HCT116 (cell line): ENCODE data around the gene PEX26. TPM values are rescaled to one million over a fixed set of nuclear protein-coding genes. Genes with fewer than 3 reads are reported as not detected.
"Not testable (repeated sequence)": the region's sequence is repeated elsewhere in the genome, so short reads cannot be mapped to it uniquely, and the experiment has no call there.

Source experiments
- ATAC-seq: fragments of 200-7000 bp; cut with Tn5 transposase; 2 replicates; pipeline ENCODE4 v1.9.1; 2020; ENCODE audit warnings: mild to moderate bottlenecking, moderate library complexity
- BruUV-seq: library from RNA; stranded (reverse); fragments of 400-500 nt; replicated peaks from 2 replicates; lab custom pipeline; 2021; lab: Mats Ljungman, UMichigan
- CTCF ChIA-PET: fragments of 300-600 bp; sonication (Branson Sonifier 250); formaldehyde crosslinking; loops from one replicate; lab custom pipeline; 2021; ENCODE audit warnings: antibody characterized with exemption; lab: Charles Lee
- POLR2A ChIA-PET: fragments of 300-600, 350-600 bp; sonication (Branson Sonifier 250); formaldehyde crosslinking; loops from one replicate; lab custom pipeline; 2021; ENCODE audit warnings: antibody characterized with exemption; lab: Charles Lee
- RAD21 ChIA-PET, 2 experiments: fragments of 300-600 bp; sonication (Branson Sonifier 250); formaldehyde crosslinking; loops; one replicate each; lab custom pipeline; 2023; ENCODE audit warnings: low total read pairs in 2 of 2; ENCODE audit not compliant: uncharacterized antibody in 2 of 2, unreplicated experiment in 2 of 2, low non-redundant PET in 1 of 2; lab: Charles Lee
- DNase-seq: peaks from one replicate; pipeline ENCODE4 v3.0.0-alpha.2; 2010; ENCODE audit warnings: low read depth, low spot score
- H2AFZ ChIP-seq: fragments of 200-600 bp; shearing (Covaris generic), sonication (generic); 2 replicates; pipeline ENCODE4 v1.6.1; 2017; ENCODE audit warnings: low read depth, mixed run types, mixed read lengths, antibody characterized with exemption, low read length; ENCODE audit not compliant: poor library complexity, severe bottlenecking
- H3K27ac ChIP-seq: 2 replicates; pipeline ENCODE4 v1.5.1; 2012; ENCODE audit warnings: low read depth, low read length
- H3K27me3 ChIP-seq: fragments of 200-600 bp; sonication (generic); 2 replicates; pipeline ENCODE4 v1.6.1; 2016; ENCODE audit warnings: mixed run types, low read length, mixed read lengths; ENCODE audit not compliant: insufficient read depth
- H3K36me3 ChIP-seq, 2 experiments: fragments of 200-500 bp in 1 of 2; fragments of 200-600 bp in 1 of 2; sonication (Bioruptor generic) in 1 of 2; sonication (generic) in 1 of 2; 2 replicates each; pipeline versions ENCODE4 v1.5.1 to v1.6.1; 2014 to 2016; ENCODE audit warnings: low read length in 2 of 2, inconsistent platforms in 1 of 2, mixed read lengths in 1 of 2, mixed run types in 1 of 2; ENCODE audit not compliant: insufficient read depth in 2 of 2, control insufficient read depth in 1 of 2
- H3K4me1 ChIP-seq, 2 experiments: fragments of 200-600 bp in 1 of 2; sonication (generic) in 1 of 2; 2 replicates each; pipeline versions ENCODE4 v1.5.1 to v1.6.1; 2012 to 2017; ENCODE audit warnings: low read length in 2 of 2, inconsistent platforms in 1 of 2, mild to moderate bottlenecking in 1 of 2, mixed read lengths in 1 of 2, mixed run types in 1 of 2, moderate library complexity in 1 of 2; ENCODE audit not compliant: insufficient read depth in 2 of 2, control insufficient read depth in 1 of 2
- H3K4me2 ChIP-seq: fragments of 200-600 bp; sonication (generic); 2 replicates; pipeline ENCODE4 v1.6.1; 2017; ENCODE audit warnings: mixed run types, low read length, mixed read lengths
- H3K4me3 ChIP-seq, 2 experiments: fragments of 200-600 bp in 1 of 2; sonication (generic) in 1 of 2; replicated peaks in 1 of 2; 2 replicates each; pipeline ENCODE4 v1.5.1; 2011 to 2016; ENCODE audit warnings: low read length in 2 of 2, control low read depth in 1 of 2, low read depth in 1 of 2, mild to moderate bottlenecking in 1 of 2, mixed read lengths in 1 of 2, mixed run types in 1 of 2
- H3K79me2 ChIP-seq: fragments of 200-600 bp; sonication (generic); 2 replicates; pipeline ENCODE4 v1.6.1; 2017; ENCODE audit warnings: mild to moderate bottlenecking, mixed run types, low read length, moderate library complexity, mixed read lengths; ENCODE audit not compliant: insufficient read depth
- H3K9ac ChIP-seq: fragments of 200-600 bp; sonication (generic); 2 replicates; pipeline ENCODE4 v1.6.1; 2016; ENCODE audit warnings: low read length, mixed read lengths
- H3K9me2 ChIP-seq: fragments of 200-600 bp; sonication (generic), shearing (Covaris generic); 2 replicates; pipeline ENCODE4 v1.6.1; 2017; ENCODE audit warnings: mixed run types, mild to moderate bottlenecking, moderate library complexity; ENCODE audit not compliant: insufficient read depth
- H3K9me3 ChIP-seq, 2 experiments: fragments of 200-500 bp in 1 of 2; fragments of 200-600 bp in 1 of 2; sonication (Bioruptor generic) in 1 of 2; sonication (generic) in 1 of 2; 2 replicates each; pipeline ENCODE4 v1.6.1; 2014 to 2017; ENCODE audit warnings: low read length in 2 of 2, mixed read lengths in 2 of 2, inconsistent platforms in 1 of 2, low read depth in 1 of 2, mild to moderate bottlenecking in 1 of 2, mixed run types in 1 of 2, moderate library complexity in 1 of 2; ENCODE audit not compliant: control insufficient read depth in 1 of 2, insufficient read depth in 1 of 2
- H4K20me1 ChIP-seq: fragments of 200-600 bp; sonication (generic), shearing (Covaris generic); 2 replicates; pipeline ENCODE4 v1.6.1; 2017; ENCODE audit warnings: mixed run types, mild to moderate bottlenecking, moderate library complexity; ENCODE audit not compliant: insufficient read depth
- POLR2AphosphoS5 ChIP-seq: IDR thresholded peaks from 2 replicates; pipeline ENCODE4 v1.6.1; 2011; ENCODE audit warnings: mild to moderate bottlenecking, low read depth, low read length, moderate library complexity
- YY1 ChIP-seq: IDR thresholded peaks from 2 replicates; pipeline ENCODE4 v1.6.1; 2011; ENCODE audit warnings: low read length, low read depth, moderate library complexity, mild to moderate bottlenecking; ENCODE audit not compliant: insufficient replicate concordance; ENCODE audit errors: extremely low read depth
- intact Hi-C: fragments of 100-400 bp; cut with micrococcal nuclease; formaldehyde crosslinking; loops from 2 replicates; pipeline ENCODE4 v1.10.0; 2022
- total RNA-seq: library from RNA; stranded (reverse); gene quantifications from one replicate; pipeline ENCODE4 v1.2.1, GENCODE V29; 2021; ENCODE audit not compliant: unreplicated experiment
- TF ChIP-seq, protein P1 (sequence below), 3 experiments: fragments of 200-600 bp in 1 of 3; sonication (generic) in 1 of 3; IDR thresholded peaks in 2 of 3; conservative IDR thresholded peaks in 1 of 3; 2 replicates each; pipeline ENCODE4 v1.5.1; 2012 to 2017; ENCODE audit warnings: low read depth in 2 of 3, low read length in 2 of 3, antibody characterized with exemption in 1 of 3, borderline replicate concordance in 1 of 3, control low read depth in 1 of 3, mild to moderate bottlenecking in 1 of 3, mixed read lengths in 1 of 3, mixed run types in 1 of 3, moderate library complexity in 1 of 3; ENCODE audit not compliant: insufficient read depth in 1 of 3

The PEX26 gene
- total RNA-seq, 1 experiment from 2014 or later = 26.4 TPM

GRCh38 chr22:18070556-18071306 is 7.1 kb upstream of the PEX26 start:
- no TSS peak for BruUV-seq
- Histone ChIP-seq H2AFZ (no peak overlapping the region), H4K20me1 (no peaks in the 10 kb centered on the region), H3K4me2 (no peak overlapping the region)
- ChIA-PET POLR2A (no interaction called here), CTCF (interaction anchor here (1.5 kb wide), 1 partner anchor 328 kb away, joined by 5 read pairs; no protein-coding TSS in a partner anchor)
- TF ChIP-seq, protein P1, sequence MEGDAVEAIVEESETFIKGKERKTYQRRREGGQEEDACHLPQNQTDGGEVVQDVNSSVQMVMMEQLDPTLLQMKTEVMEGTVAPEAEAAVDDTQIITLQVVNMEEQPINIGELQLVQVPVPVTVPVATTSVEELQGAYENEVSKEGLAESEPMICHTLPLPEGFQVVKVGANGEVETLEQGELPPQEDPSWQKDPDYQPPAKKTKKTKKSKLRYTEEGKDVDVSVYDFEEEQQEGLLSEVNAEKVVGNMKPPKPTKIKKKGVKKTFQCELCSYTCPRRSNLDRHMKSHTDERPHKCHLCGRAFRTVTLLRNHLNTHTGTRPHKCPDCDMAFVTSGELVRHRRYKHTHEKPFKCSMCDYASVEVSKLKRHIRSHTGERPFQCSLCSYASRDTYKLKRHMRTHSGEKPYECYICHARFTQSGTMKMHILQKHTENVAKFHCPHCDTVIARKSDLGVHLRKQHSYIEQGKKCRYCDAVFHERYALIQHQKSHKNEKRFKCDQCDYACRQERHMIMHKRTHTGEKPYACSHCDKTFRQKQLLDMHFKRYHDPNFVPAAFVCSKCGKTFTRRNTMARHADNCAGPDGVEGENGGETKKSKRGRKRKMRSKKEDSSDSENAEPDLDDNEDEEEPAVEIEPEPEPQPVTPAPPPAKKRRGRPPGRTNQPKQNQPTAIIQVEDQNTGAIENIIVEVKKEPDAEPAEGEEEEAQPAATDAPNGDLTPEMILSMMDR (IDR thresholded peaks at IDR 0.05 in 2 of 3, conservative IDR thresholded peaks at IDR 0.05 in 1 of 3; ENCODE audit: borderline replicate concordance in 1 of 3, insufficient read depth in 1 of 3, low read depth in 2 of 3, low read length in 2 of 3) = peak in 2 of 3 experiments; percentile 66 to 74; a peak in 4 of 6 replicates
- TF ChIP-seq YY1 (no peak), POLR2AphosphoS5 (no peak)
- TF ChIP-seq, all 23 proteins: peak for 1
- RAD21 ChIA-PET = no interaction called here
- intact Hi-C loops = no loop called here
- no peaks in the 10 kb centered on the region for H3K36me3 ChIP-seq
- no peaks in the 10 kb centered on the region for H3K9me2 ChIP-seq
- DNase-seq (no peak), ATAC-seq (peak; percentile 52; the same call in 1 of the 2 replicates)
- H3K9me3 ChIP-seq = no peaks in the 10 kb centered on the region
- no peaks in the 10 kb centered on the region; the same call in 1 of the 2 replicates for H3K27me3 ChIP-seq
- H3K9ac ChIP-seq = no peak overlapping the region
- H3K79me2 ChIP-seq = no peaks in the 10 kb centered on the region
- no peaks in the 10 kb centered on the region for H3K4me1 ChIP-seq
- H3K4me3 ChIP-seq = no peak overlapping the region
- no peak overlapping the region for H3K27ac ChIP-seq

- H3K4me1 ChIP-seq, H3K9me2 ChIP-seq, H3K9me3 ChIP-seq, H3K4me3 ChIP-seq, DNase-seq, H3K4me2 ChIP-seq, H3K27ac ChIP-seq, H2AFZ ChIP-seq, H3K36me3 ChIP-seq, POLR2A ChIA-PET, intact Hi-C loops, H4K20me1 ChIP-seq, H3K9ac ChIP-seq, BruUV-seq, H3K27me3 ChIP-seq, H3K79me2 ChIP-seq, RAD21 ChIA-PET, ATAC-seq: not testable (repeated sequence)
- CTCF ChIA-PET = interaction anchor here (0.7 to 1.5 kb wide), 2 partner anchors 14 to 329 kb away, joined by 3 to 5 read pairs; no protein-coding TSS in a partner anchor
These were observed 6.4 kb upstream of the PEX26 start for GRCh38 chr22:18071307-18071967.
